BE2C (cell line): ENCODE measurements around the gene STARD3.
A peak's percentile ranks its signal among the peaks of the same experiment; 100 is the strongest.

ENCODE experiments used
- DNase-seq: peaks from one replicate; pipeline ENCODE4 v3.0.0-alpha.2; 2020
- H3K27me3 ChIP-seq: fragments of 250-450 bp; sonication (Bioruptor Pico); 2 replicates; pipeline ENCODE4 v1.5.1; 2020; ENCODE audit warnings: mild to moderate bottlenecking
- H3K36me3 ChIP-seq: fragments of 250-450 bp; sonication (Bioruptor Pico); 2 replicates; pipeline ENCODE4 v1.5.1; 2020; ENCODE audit warnings: mild to moderate bottlenecking
- H3K4me1 ChIP-seq: fragments of 250-450 bp; sonication (Bioruptor Pico); 2 replicates; pipeline ENCODE4 v1.5.1; 2020
- H3K4me3 ChIP-seq: 2 replicates; pipeline ENCODE4 v1.5.1; 2011; ENCODE audit warnings: low read depth, low read length
- H3K9me3 ChIP-seq: fragments of 250-450 bp; sonication (Bioruptor Pico); 2 replicates; pipeline ENCODE4 v1.5.1; 2020
- CTCF ChIP-seq: IDR thresholded peaks from 2 replicates; pipeline ENCODE4 v1.5.1; 2012; ENCODE audit warnings: mild to moderate bottlenecking, low read depth, low read length

Gene STARD3

GRCh38 chr17:39618246-39618913, 18.6 kb upstream of the STARD3 start:
- Histone ChIP-seq H3K27me3 (peaks cover 9% of the 10 kb centered on the region), H3K4me1 (peaks cover 7% of the 10 kb centered on the region), H3K4me3 (peak overlapping the region; percentile 65), H3K9me3 (no peaks in the 10 kb centered on the region; the same call in 1 of the 2 replicates), H3K36me3 (no peaks in the 10 kb centered on the region)
- TF ChIP-seq CTCF = no peak
- no peak for DNase-seq

- peaks cover 9% of the 10 kb centered on the region for H3K27me3 ChIP-seq
- no peak for TF ChIP-seq CTCF
- no peak for DNase-seq
- H3K4me3 ChIP-seq = no peak overlapping the region
- H3K36me3 ChIP-seq = no peaks in the 10 kb centered on the region
- H3K4me1 ChIP-seq = peaks cover 7% of the 10 kb centered on the region
- no peaks in the 10 kb centered on the region; the same call in 1 of the 2 replicates for H3K9me3 ChIP-seq
Measured at GRCh38 chr17:39618956-39619785, 17.8 kb upstream of the STARD3 start.

DNA sequence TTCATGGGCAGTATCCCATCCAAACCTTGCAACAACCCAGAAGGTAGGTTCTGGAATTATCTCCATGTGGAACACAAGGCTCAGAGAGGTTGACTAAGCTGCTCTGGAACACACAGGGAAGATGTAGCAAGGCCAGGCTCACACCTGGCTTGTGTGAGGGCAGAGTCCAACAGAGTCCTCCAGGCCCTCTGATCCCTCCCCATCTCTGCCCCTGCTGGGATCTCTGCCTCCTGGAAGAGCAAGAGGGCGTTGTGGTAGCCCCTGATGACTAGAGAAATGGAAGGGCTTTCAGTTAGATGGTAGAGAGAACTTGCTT, 17.2 kb upstream of the STARD3 start:
- DNase-seq = no peak
- Histone ChIP-seq H3K36me3 (no peaks in the 10 kb centered on the region), H3K9me3 (no peaks in the 10 kb centered on the region; the same call in 1 of the 2 replicates), H3K4me3 (no peak overlapping the region), H3K27me3 (peaks cover 9% of the 10 kb centered on the region), H3K4me1 (peaks cover 7% of the 10 kb centered on the region)
- no peak for TF ChIP-seq CTCF

DNA sequence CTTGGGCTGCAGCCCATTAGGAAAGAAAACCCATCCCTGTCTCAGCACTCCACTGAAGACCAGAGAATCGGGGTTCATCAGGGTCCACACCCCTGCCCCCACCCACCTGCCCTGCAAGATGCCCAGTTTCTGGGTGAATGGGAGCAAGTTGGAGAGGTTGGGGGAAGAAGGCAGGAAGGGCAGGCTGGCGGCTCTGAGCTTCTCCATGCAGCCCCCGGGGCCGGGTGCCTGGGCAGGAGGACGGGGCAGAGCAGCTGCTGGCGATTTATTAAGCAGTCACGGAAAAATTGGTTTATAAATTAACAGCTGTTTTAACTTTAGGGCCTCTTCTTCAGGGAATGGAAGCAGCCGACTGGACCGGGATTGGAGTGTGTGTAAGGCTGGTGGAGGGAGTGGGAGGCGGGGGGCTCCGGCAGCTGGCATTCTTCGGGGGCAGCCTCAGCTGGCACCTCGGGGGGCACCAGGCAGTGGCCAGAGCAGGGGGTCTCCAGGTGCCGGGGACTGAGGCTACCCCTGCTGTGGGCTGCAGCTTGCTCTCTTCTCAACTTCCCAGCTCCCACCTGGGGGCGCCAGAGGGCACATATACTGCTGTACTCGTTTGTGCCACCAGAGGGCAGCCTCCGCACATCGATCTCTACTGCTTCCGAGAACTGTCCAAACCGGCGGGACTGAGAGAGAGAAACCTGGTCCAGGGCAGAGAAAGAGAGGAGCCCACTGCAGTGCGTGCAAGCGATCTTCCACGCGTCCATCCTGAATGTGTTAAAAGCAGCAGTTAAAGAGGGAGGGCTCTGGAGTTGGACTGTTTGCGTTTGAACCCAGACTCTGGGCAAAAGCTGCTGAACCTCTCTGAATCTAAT, 15.2 kb upstream of the STARD3 start:
- peak; percentile 83 for DNase-seq
- Histone ChIP-seq H3K4me1 (peaks cover 7% of the 10 kb centered on the region), H3K27me3 (peaks cover 16% of the 10 kb centered on the region), H3K4me3 (peak overlapping the region; percentile 22), H3K9me3 (no peaks in the 10 kb centered on the region; the same call in 1 of the 2 replicates), H3K36me3 (no peaks in the 10 kb centered on the region)
- peak; percentile 100 for TF ChIP-seq CTCF

GRCh38 chr17:39622380-39623006, 14.5 kb upstream of the STARD3 start:
- H3K4me1 ChIP-seq = no peaks in the 10 kb centered on the region
- peaks cover 16% of the 10 kb centered on the region for H3K27me3 ChIP-seq
- peak overlapping the region; percentile 22 for H3K4me3 ChIP-seq
- H3K9me3 ChIP-seq = no peaks in the 10 kb centered on the region
- DNase-seq = no peak
- TF ChIP-seq CTCF = no peak
- H3K36me3 ChIP-seq = no peaks in the 10 kb centered on the region
